Kidney epithelial cell (primary cell): ENCODE data around the gene MAST2. TPM values are rescaled to one million over a fixed set of nuclear protein-coding genes. Genes with fewer than 3 reads are reported as not detected.
A peak's percentile ranks its signal among the peaks of the same experiment; 100 is the strongest.

ENCODE experiments used
- DNase-seq: peaks from one replicate; pipeline ENCODE4 v3.0.0-alpha.2; 2010; ENCODE audit warnings: low read depth
- H3K27me3 ChIP-seq: 2 replicates; pipeline ENCODE4 v1.6.0; 2011; ENCODE audit warnings: low read length; ENCODE audit not compliant: control insufficient read depth, insufficient read depth
- H3K36me3 ChIP-seq: 2 replicates; pipeline ENCODE4 v1.5.1; 2011; ENCODE audit warnings: low read length; ENCODE audit not compliant: control insufficient read depth, insufficient read depth
- H3K4me3 ChIP-seq: 2 replicates; pipeline ENCODE4 v1.5.1; 2011; ENCODE audit warnings: low read depth, mild to moderate bottlenecking, control low read depth, low read length
- CTCF ChIP-seq: IDR thresholded peaks from 2 replicates; pipeline ENCODE4 v1.5.1; 2011; ENCODE audit warnings: mild to moderate bottlenecking, moderate library complexity, low read length, control low read depth, inconsistent platforms; ENCODE audit not compliant: insufficient read depth, poor library complexity, severe bottlenecking
- total RNA-seq: library from RNA; depleted of rRNA; stranded (reverse); fragments of >200 nt; gene quantifications from 2 replicates; pipeline ENCODE4 v1.2.3, GENCODE V29; 2015

MAST2 gene
- total RNA-seq = 26.6 and 30.7 TPM in 2 replicates

GRCh38 chr1:45803299-45803780 is at the start of gene MAST2:
TSS of gene MAST2 (plus strand) at chr1:45803612. CDS start at chr1:45803896, 284 bp downstream.
- TF ChIP-seq CTCF = no peak
- peak; percentile 29 for DNase-seq
- no peaks in the 10 kb centered on the region for H3K36me3 ChIP-seq
- H3K4me3 ChIP-seq = peak within 1 kb of the TSS; percentile 65
- no peaks in the 10 kb centered on the region for H3K27me3 ChIP-seq

GRCh38 chr1:45755697-45756096 is 47.7 kb upstream of the MAST2 start:
- H3K36me3 ChIP-seq = no peaks in the 10 kb centered on the region
- DNase-seq = no peak
- TF ChIP-seq CTCF = no peak
- no peak overlapping the region for H3K4me3 ChIP-seq
- no peaks in the 10 kb centered on the region for H3K27me3 ChIP-seq

- TF ChIP-seq CTCF = no peak
- Histone ChIP-seq H3K27me3 (no peaks in the 10 kb centered on the region), H3K4me3 (no peak overlapping the region), H3K36me3 (no peaks in the 10 kb centered on the region)
- DNase-seq = no peak
These were observed 41.1 kb upstream of the MAST2 start for GRCh38 chr1:45762291-45762690.

- Histone ChIP-seq H3K36me3 (no peaks in the 10 kb centered on the region), H3K4me3 (no peak overlapping the region), H3K27me3 (no peaks in the 10 kb centered on the region)
- TF ChIP-seq CTCF = no peak
- DNase-seq = no peak
These were observed 37.2 kb upstream of the MAST2 start for GRCh38 chr1:45765999-45766792.

- Histone ChIP-seq H3K36me3 (no peaks in the 10 kb centered on the region), H3K27me3 (no peaks in the 10 kb centered on the region), H3K4me3 (no peak overlapping the region)
- TF ChIP-seq CTCF = no peak
- DNase-seq = no peak
These were observed 36.4 kb upstream of the MAST2 start for GRCh38 chr1:45767035-45767434.
